Measurements from ENCODE around the gene NECTIN1. TPM values are rescaled to one million over a fixed set of nuclear protein-coding genes. Genes with fewer than 3 reads are reported as not detected.

The NECTIN1 gene
- total RNA-seq, 1 experiment from 2014 or later: 19.9 TPM

DNA sequence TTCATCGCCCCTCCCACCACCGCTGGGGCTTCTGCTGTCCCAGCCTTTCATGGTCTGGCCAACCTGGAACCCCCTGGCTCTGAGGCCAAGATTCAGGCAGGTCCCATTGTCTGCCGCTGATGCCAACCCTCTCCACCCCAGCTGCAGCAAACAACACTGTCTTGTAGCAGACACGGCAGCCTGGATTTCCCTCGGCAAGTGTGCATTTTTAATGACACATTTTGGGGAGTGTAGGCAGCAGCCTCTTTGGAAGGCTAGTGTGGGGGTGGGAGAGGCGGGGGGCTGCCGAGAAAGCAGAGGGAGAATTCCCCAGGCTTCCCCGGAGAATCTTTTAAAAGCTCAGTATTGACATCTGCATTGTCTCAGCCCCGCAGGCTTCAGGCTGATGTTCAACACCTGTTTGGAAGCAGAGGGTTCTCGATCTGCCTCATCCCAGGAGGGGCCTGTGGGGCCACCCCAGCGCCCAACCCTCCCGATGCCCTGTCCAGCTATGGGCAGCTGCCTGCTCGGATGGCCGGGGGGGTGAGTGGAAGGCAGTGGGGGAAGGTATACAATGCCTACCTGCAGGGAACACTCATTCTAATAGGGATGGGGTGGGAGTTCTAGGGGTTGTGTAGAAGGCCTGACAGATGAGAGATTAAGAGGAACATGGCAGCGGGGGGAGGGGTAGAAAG is 41.5 kb downstream of the NECTIN1 start:
- TF ChIP-seq, protein P1, sequence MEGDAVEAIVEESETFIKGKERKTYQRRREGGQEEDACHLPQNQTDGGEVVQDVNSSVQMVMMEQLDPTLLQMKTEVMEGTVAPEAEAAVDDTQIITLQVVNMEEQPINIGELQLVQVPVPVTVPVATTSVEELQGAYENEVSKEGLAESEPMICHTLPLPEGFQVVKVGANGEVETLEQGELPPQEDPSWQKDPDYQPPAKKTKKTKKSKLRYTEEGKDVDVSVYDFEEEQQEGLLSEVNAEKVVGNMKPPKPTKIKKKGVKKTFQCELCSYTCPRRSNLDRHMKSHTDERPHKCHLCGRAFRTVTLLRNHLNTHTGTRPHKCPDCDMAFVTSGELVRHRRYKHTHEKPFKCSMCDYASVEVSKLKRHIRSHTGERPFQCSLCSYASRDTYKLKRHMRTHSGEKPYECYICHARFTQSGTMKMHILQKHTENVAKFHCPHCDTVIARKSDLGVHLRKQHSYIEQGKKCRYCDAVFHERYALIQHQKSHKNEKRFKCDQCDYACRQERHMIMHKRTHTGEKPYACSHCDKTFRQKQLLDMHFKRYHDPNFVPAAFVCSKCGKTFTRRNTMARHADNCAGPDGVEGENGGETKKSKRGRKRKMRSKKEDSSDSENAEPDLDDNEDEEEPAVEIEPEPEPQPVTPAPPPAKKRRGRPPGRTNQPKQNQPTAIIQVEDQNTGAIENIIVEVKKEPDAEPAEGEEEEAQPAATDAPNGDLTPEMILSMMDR (conservative IDR thresholded peaks at IDR 0.05; ENCODE audit: low read depth, low read length): no peak
- TF ChIP-seq EZH2 (IDR thresholded peaks at IDR 0.05; ENCODE audit: low read length, unreplicated experiment): no peak
- TF ChIP-seq EZH2phosphoT487 (IDR thresholded peaks at IDR 0.05; ENCODE audit: borderline replicate concordance, low read length): no peak
- H3K4me2 ChIP-seq (ENCODE audit: low read length): no peak overlapping the region

DNA sequence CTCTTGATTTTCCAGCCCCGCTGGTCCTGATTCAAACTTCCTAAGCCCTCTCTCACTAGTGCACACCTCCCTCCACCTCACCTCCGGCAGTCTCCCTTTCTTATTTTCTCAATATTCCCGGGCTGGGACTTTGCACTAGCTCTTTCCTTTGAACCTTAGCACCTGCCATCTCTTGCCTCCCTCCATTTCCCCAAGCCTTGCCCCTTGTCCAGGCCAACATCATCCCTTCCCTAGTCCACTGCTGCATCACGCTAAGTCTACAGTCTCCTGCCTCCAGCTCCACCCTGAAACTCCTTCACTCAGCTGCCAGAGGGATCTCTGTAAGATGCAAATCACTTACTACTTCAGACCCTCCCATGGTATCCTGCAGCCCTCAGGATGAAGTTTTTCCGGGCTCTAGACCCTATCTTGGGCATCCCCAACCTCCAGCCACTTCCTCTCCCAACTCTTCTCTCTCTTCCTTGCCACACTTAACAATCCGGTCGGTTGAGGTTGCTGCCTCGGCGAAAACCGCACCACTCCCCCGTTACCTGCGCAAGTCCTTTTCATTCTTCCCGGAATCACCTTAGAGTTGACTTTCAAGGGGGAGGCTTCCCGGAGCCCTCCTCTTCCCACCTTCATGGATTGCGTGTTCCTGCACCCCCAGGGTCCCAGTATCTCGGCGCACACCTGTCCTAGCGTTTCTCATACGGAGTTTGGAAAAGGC is 42.7 kb downstream of the NECTIN1 start:
- Histone ChIP-seq H4K20me1 (ENCODE audit: low read length) (no peaks in the 10 kb centered on the region), H2AFZ (ENCODE audit: low read length) (no peak overlapping the region), H3K9me3 (ENCODE audit: low read length) (no peaks in the 10 kb centered on the region), H3K4me2 (ENCODE audit: low read length) (no peak overlapping the region), H3K27ac (ENCODE audit: low read length) (no peak overlapping the region), H3K36me3 (ENCODE audit: low read depth, low read length) (no peaks in the 10 kb centered on the region), H3F3A (ENCODE audit: low read length, unreplicated experiment) (no peaks in the 10 kb centered on the region), H3K4me3 (ENCODE audit: low read length) (no peak overlapping the region), H3K4me1 (ENCODE audit: insufficient read depth, low read length) (peaks cover 30% of the 10 kb centered on the region), H3K9ac (ENCODE audit: low read length) (no peak overlapping the region), H3K9me2 (replicated peaks; ENCODE audit: low read length) (no peaks in the 10 kb centered on the region), H3K27me3 (ENCODE audit: low read length) (no peaks in the 10 kb centered on the region), H3K79me2 (ENCODE audit: low read length) (no peaks in the 10 kb centered on the region)
- CTCF ChIA-PET: no interaction called here
- intact Hi-C loops (cut with micrococcal nuclease): no loop called here
- DNase-seq: no peak
- POLR2A ChIA-PET (ENCODE audit: unreplicated experiment): no interaction called here
- BruUV-seq (replicated peaks): no TSS peak
- no peak for ATAC-seq
- TF ChIP-seq EZH2 (IDR thresholded peaks at IDR 0.05; ENCODE audit: low read length, unreplicated experiment): no peak
- no peak for TF ChIP-seq EZH2phosphoT487 (IDR thresholded peaks at IDR 0.05; ENCODE audit: borderline replicate concordance, low read length)
- TF ChIP-seq, protein P1 (conservative IDR thresholded peaks at IDR 0.05; ENCODE audit: low read depth, low read length): no peak

More for the DNA sequence above, 41.5 kb downstream of the NECTIN1 start:
- Histone ChIP-seq H3K27me3 (ENCODE audit: low read length) (no peaks in the 10 kb centered on the region), H3K9ac (ENCODE audit: low read length) (no peak overlapping the region), H3K27ac (ENCODE audit: low read length) (no peak overlapping the region), H3K9me2 (replicated peaks; ENCODE audit: low read length) (no peaks in the 10 kb centered on the region), H3K9me3 (ENCODE audit: low read length) (no peaks in the 10 kb centered on the region), H3F3A (ENCODE audit: low read length, unreplicated experiment) (no peaks in the 10 kb centered on the region), H4K20me1 (ENCODE audit: low read length) (no peaks in the 10 kb centered on the region), H3K4me3 (ENCODE audit: low read length) (no peak overlapping the region), H2AFZ (ENCODE audit: low read length) (no peak overlapping the region), H3K79me2 (ENCODE audit: low read length) (no peaks in the 10 kb centered on the region), H3K4me1 (ENCODE audit: insufficient read depth, low read length) (peaks cover 28% of the 10 kb centered on the region), H3K36me3 (ENCODE audit: low read depth, low read length) (no peaks in the 10 kb centered on the region)
- BruUV-seq (replicated peaks): no TSS peak
- ATAC-seq (no peak), DNase-seq (no peak)
- POLR2A ChIA-PET (ENCODE audit: unreplicated experiment): no interaction called here
- intact Hi-C loops (cut with micrococcal nuclease): no loop called here
- CTCF ChIA-PET: interaction anchor here (0.6 kb wide), 1 partner anchor 977 kb away, joined by 4 read pairs; no protein-coding TSS in a partner anchor

Data from PC-3 (cell line).